Iris pigment epithelial cell (primary cell): ENCODE data around the gene LTBP3.

ENCODE experiments used
- DNase-seq: peaks from one replicate; pipeline ENCODE4 v3.0.0-alpha.2; 2011; ENCODE audit warnings: low read depth

Gene LTBP3

DNA sequence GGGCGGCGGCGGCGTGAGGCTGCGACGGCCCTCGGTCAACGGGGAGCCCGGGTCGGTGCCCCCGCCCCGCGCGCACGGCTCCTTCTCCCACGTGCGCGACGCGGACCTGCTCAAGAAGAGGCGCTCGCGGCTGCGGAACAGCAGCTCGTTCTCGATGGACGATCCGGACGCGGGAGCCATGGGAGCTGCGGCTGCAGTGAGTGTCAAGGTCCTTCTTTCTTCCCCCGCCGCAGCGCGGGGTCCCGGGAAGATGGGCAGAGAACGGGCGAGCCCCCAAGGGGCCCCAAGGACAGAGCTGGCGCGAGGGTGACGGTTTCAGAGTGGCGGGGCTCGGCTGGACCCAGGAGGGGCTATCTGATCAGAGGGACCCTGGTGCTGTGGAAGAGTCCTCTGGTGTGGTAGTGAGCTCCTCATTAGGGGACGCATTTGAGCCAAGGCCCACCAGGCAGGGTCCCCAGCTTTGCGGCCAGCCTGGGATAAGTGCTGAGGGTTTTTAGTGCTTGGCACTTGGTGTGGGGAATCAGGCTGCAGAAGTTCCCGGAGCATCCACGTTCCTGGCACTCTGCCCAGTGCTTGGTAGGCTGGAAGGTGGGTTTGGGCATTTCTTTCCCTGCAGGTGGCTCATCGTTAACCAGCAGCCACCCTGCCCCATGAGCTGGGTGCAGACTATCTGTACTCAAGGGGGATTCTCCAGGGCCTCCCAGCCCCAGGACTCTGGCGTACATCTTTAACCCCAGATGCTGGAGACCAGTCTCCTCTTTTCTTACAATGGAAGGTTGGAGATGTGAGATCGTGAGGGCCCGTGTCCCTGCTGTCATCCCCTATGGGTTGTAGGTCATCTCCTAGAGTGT, 27.5 kb upstream of the LTBP3 start:
- no peak for DNase-seq

DNA sequence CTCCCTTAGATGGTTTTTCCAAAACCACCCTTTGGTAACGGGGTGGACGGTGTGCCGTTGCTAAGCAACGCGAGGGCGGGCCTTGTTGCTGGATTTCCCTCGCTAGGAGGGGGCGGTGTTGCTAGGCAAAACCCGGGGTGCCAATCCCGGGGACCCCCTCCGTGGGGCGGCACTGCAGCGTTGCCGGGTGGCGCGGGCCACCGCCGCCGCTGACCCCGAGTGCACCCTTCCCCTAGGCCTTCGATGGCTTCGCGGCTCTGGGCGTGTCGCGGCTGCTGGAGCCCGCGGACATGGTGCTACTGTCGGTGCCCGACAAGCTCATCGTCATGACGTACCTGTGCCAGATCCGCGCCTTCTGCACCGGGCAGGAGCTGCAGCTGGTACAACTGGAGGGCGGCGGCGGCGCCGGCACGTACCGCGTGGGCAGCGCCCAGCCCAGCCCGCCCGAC, 26.6 kb upstream of the LTBP3 start:
- DNase-seq = no peak

DNA sequence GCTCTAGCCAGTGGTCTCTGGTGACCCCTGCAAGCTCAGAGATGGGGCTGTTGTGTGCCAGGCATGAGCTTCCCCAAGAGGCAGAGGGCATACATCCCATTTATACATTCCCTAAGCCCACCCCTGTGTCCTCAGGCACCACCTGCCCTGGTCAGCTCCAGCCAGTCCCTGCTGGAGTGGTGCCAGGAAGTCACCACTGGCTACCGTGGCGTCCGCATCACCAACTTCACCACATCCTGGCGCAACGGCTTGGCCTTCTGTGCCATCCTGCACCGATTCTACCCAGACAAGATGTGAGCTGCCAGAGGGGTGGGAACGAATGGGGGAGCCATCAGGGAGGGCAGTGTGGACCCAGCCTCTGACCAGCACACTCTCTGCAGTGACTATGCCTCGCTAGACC, 25.9 kb upstream of the LTBP3 start:
- no peak for DNase-seq

DNA sequence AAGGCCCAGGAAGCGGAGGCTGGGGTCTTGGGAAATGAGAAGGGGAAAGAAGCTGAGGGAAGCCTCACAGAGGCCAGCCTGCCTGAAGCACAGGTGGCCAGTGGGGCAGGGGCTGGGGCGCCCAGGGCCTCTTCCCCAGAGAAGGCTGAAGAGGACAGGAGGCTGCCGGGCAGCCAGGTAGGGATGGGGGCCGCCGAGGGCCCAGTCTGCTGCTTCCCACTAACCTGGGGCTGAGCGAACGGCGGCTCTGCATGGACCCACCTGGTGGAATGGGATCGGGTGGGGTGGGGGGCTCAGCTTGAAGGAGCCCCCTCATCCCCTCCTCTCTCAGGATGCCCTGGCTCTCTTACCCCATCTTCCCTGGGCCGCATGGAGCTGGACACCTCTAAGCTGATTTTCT, 25.4 kb upstream of the LTBP3 start:
- no peak for DNase-seq

DNA sequence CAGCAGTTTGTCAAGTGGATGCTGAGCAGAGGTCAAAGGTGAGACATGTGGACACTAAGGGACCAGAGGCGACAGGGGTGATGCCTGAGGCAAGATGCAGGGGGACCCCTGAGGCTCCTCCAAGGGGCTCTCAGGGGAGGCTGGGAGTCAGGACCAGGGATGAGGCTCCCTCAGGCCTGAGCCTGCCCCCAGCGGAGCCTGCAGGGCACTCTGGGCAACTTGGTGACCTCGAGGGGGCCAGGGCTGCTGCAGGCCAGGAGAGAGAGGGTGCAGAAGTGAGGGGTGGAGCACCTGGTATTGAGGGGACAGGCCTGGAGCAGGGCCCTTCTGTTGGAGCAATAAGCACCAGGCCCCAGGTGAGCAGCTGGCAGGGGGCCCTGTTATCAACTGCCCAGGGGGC, 23.8 kb upstream of the LTBP3 start:
- DNase-seq = no peak

DNA sequence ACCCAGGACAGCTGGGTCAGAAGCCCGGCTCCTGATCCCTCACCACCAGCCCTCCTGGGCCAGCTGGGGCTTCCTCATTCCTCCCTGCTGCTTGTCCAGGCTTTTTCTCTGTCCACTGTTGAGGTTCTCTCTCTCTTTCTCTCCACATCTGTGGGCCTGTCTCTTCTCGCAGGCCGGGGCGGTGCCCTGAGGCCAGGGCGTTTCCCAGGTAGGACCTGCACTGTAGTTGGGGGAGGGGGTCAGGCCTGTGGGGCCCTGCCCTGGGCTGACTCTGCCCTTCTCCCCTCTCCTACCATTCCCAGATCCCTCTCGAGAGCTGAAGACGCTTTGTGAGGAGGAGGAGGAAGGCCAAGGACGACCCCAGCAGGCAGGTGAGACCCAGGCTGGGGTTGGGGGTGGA, 22.6 kb upstream of the LTBP3 start:
- no peak for DNase-seq

DNA sequence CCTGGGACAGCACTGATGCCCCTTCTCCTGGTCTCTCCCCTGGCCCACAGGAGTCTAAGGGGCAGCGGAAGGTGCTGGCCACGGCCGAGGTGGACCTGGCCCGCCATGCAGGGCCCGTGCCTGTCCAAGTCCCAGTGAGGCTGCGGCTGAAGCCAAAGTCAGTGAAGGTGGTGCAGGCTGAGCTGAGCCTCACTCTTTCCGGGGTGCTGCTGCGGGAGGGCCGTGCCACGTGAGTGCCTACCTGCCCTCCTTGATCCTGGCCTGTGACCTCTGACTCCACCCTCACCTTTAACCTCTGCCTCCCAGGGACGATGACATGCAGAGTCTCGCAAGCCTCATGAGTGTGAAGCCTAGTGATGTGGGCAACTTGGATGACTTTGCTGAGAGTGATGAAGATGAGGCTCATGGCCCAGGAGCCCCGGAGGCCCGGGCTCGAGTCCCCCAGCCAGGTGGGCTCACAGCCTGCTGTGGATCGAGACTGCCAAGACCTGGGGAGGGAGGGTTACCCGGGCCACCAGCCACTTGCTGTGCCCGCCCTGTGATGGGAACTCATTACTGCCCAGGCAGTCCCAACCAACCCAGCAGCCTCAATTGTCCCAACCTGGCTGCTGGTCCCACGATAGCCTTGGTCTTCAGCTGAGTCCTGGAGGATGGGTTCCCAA, 22.0 kb upstream of the LTBP3 start:
- DNase-seq = no peak

DNA sequence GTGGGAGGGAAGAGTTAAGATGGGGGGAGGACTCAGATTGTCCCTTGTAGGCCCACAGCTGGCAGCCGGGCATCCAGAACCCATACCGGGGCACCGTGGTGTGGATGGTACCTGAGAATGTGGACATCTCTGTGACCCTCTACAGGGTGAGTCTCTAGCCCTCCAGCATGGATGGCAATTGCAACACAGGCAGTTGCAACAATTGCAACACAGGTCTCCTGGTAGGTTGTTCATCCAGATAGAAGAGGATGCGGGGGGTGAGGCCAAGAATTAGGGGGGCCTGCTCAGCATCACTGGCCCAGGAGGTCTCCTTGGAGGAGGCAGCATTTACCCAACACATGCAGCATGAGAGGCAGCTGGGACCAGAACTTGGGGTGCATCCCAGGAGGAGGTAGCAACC, 21.1 kb upstream of the LTBP3 start:
- DNase-seq = no peak

DNA sequence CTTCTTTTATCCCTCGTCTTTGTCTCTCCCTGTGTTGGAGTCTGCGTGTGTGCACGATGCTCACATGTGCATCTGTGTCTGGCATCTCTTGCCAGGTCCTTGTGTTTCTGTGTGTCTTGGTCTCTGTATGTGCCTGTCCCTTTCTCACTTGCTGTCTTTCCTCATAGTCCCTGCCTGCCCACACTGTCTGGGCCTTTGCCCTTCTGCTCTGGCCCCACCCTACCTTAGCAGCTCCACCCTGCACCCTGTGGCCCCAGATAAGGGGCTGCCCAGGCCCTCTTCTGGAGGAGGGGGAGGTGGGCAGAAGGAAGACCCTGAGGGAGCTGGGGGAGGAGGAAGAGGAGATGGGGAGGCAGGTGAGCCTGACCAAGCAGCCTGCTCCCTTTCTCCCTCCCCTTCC, 20.5 kb upstream of the LTBP3 start:
- DNase-seq = no peak

DNA sequence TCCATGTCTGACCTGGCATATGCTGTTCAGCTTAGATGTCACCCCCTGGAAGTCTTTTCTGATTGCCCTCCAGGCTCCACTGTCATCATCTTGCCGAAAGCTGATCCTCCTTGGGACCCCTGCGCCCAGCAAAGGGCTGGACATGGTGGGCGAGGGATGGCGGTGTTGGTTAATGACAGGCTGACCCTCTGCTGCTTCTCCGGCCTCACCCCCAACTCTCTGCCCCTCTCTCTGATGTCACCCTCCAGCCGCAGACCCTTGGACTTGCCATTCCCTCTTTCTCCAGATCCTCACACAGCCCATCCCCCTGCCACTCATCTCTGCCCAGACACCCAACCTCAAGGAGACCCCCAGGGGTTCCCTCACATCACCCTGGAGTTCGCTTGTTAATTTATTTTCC, 20.0 kb upstream of the LTBP3 start:
- no peak for DNase-seq

DNA sequence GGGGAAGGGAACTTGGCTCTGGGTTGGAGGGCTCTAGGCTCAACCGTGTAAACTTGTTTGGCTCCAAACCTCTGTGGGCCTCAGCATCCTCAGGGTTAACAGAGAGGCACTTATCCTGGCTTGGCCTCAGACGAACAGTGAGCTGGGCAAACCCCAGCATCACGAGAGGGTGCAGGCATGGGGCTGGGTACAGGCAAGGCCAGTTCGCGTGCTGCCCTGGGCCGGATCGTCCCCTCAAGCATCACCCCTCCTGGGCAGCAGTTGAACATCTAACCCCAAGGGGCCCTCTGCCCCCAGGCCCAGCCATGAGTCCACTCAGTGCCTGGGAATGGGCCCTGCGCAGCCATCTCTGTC, 19.6 kb upstream of the LTBP3 start:
- no peak for DNase-seq

DNA sequence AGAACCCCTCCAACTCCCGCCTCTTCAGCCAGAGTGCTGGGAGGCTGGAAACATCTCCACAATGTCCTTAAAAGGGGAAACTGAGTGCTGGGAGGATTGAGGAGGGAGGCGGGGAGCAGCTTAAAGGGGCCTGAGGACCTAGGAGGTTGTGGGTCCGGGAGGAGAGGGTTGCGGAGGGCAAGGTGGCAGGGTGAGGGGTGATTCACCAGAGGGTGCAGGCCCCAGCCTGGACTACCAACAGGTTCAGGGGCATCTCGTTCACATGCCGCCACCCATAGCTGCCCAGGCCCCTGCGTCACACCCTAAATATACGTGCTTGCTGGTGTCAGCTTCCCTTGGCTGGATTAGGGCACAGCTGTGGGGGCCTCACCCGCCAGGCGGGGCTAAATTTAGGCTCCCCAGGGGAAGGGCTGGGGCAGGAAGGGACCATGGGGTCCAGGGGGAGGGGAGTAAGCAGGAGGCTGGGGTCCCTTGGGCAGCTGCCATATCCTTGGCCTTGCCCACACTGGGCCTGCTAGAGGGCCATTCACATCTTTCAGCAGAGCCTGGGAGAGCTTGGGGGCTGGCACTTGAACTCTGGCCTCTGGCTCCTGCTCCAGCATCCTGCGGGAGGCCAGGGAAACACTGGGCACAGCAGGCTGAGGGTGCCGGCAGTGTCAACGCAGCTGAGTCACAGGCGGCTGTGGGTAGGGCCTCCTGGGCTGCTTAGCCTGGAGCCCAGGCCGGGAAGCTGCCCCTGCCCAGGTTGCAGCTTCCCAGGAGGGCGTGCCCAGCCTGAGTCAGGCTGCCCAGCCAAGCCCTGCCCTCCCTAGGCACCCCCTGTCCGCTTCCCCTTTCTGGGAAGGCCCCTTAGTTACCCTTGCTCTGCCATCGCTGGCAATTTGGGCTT, 19.0 kb upstream of the LTBP3 start:
- DNase-seq = peak; percentile 47

DNA sequence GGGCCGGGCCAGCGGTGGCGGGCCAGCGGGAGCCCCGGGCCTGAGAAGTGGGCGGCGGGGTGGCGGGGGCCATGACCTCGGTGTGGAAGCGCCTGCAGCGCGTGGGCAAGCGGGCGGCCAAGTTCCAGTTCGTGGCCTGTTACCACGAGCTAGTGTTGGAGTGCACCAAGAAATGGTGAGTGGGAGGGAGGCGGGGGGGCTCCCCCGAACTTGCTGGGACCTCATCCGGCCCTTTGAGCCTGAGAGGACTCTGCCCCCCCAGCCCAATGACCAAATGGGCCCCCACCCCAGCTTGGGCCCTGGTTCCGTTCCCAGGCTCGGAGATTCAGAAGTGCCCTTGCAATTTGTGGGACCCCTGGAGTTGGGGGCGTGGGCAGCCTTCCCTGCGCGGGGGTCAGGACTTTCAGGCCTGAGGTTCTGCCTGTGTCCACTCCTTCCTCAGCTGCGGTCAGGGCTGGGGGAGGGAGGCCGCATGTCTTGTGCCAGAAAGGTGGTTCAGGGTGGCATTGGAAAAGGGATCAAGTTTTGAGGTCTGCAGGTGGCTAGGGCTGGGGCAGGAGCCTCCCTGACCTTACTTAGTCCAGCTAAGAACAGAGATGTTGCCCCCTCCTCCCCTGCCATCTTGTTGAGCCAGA, 18.2 kb upstream of the LTBP3 start:
- no peak for DNase-seq

DNA sequence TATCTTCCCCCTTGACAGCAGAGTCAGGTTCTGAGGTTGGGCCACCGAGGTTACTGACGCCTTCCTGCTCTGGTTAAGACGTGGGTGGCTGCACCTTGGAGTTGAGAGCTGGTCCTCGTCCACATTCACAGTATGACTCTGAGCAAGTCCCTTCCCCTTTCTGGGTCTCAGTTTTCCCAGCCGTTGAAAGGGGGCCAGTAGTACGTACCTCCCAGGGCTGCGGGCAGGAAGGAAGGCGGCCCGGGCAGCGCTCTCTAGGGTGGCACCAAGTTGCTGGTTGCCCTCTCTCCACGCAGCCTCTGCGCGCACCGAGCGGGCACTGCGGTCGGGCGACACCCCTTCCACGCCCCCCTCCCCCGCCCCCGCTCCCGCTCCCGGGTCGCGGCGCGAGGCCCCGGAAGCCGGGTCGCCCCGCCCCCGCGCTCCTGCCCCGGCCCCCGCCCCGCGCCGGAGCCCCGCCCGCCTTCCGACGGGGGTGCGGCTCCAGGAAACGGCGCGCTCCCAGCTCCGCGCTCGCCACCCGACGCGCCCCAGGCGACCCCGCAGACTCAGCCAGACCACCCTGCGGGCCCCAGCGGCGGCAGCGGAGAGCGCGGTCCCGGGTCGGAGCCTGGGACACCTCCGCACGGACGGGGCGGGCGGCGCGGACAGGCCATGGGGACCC, 17.5 kb upstream of the LTBP3 start, which contains the start of gene EHBP1L1:
Gene EHBP1L1 (plus strand): TSS at position 486 of the 664 bp plus-strand sequence. CDS start 250 bp downstream, outside the sequence.
- peak; percentile 65 for DNase-seq

DNA sequence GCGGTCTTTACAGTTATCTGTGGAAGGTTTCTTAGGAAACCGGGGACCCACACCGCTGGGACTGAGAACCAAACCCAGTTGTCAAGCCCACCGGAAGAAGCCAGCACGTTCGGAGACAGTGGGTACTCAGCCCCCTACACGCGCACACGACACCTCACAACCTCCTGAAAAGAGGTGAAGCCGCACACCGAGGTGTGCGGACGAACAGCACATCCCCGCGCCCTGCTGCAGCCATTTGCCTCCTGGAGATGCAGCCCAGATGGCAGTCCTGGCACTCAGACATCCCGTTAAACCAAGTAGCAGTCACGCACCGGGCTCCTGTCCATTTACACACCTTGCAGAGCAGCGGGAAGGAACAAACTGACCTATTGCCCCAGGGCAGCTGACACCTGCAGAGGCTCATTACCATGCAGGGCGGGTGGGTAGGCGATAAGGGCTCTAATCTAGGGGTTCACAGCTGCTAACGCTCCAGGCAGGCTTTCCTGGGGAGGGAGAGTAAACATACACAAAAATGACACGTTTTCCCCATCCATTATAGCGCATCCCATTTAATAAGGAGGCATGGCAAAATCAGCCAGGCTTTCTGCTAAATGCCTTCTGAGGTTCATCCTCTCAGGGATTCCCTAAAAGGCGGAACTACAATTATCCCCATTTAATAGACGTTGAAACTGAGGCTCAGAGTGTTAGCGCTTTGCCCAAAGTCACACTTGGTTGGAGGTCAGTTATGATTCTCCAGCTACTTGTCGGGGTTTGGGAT, 16.8 kb upstream of the LTBP3 start:
- DNase-seq = no peak

DNA sequence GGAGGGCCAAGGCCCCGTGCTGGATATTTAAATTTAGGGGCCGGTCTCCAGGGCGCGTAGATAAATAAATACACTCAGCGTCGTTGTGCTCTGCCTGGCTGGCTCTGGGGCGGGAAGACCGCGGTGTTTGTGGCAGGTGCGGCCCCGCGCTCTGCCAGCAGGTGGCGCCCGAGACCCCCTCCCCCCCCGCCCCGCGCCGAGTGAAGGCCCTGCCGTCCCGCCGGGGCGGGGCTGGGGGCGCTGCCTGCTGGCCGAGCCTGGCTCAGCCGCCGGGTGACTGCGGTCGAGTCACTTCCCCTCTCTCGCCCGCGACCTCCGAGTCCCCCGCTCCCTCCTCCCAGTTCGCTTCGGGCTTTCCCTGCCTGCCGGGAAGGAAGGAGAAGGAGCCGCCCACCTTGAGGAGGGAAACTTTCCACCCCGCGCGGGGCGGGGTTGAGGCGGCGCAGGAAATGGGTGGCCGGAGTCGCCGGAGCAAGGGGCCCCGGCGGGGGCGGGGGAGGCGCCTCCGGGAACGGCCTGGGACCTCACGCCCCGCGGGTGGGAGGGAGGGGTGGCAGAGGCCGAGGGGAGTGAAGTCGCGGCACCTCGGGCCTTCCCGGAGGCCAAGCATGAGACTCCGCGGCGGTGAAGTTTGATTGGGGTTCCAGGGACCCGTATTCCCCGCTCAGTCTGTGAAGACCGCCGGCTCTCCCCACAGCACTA, 16.1 kb upstream of the LTBP3 start:
- peak; percentile 94 for DNase-seq

DNA sequence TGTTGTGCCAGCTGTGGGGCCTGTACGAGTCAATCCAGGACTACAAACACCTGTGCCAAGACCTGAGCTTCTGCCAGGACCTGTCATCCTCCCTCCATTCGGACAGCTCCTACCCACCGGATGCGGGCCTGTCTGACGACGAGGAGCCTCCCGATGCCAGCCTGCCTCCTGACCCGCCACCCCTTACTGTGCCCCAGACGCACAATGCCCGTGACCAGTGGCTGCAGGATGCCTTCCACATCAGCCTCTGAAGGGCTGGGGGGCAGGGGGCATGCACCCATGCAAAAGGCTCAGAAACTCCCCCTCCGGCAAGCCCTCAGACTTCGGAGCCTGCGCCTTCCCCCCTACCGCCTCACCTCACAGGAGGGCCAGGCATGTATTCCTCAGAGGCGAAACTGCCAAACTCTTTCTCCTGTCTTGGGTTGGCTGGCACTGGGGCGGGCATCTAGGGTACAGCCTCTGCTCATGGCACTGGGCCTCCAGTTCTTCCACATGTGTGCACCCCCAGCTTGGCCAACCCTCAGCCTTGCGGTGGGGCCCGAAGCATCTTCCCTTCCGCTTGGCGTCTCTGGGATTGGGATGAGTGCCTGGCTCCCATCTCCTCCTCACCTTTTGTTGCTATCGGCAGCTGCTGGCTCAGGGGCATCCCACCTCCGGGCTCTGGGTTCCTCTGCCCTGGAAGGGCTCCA, 15.4 kb upstream of the LTBP3 start:
- no peak for DNase-seq

DNA sequence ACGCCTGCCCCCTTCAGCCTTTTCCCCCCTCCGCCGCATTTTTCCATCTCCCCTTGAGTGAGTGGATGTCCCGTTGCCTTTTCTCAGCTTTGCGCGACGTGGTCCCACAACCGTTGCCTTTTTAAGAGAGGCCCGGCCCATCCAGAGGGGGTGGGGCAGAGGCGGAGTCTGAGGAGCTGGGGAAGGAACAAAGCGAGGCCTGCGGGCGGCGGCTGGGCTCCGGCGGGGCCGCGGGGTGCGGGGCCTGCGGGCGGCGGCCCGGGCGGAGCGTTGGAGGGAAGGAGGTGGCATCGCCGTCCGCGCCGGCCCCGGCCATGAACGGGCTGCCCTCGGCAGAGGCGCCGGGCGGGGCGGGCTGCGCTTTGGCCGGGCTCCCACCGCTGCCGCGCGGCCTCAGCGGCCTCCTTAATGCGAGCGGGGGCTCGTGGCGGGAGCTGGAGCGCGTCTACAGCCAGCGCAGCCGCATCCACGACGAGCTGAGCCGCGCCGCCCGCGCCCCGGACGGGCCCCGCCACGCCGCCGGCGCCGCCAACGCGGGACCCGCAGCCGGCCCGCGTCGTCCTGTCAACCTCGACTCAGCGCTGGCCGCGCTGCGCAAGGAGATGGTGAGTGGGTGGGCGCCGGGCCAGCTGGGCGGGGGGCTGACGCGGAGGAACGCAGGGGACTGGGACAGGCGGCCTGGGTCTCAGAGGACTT, 14.3 kb upstream of the LTBP3 start, which contains the start of gene FAM89B:
Gene FAM89B (plus strand): TSS at position 183 of the 696 bp plus-strand sequence. CDS start 132 bp downstream, at position 315.
- peak; percentile 84 for DNase-seq

DNA sequence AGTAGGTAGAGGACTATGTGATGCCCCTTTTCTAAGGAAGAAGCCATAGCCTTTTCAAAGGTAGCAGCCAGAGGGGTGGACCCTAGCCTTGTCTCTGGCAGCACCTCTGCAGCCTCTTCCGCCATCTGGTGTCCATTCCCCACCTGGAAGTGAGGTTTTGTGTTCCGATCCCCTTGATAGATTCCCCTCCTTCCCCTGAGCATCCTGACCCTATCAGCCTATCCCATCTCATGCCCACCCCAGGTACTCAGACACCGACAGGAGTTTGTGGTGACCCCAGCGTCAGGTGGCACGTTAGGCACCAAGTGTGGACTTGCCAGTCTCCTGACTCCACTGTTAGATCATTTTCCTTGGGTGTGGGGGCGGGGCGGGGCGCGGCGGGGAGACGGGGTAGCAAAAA, 13.8 kb upstream of the LTBP3 start:
- peak; percentile 52 for DNase-seq
